T-helper 1 cell treated with Interleukin-12 subunit alpha and Interleukin-12 subunit beta and Interleukin-4 antibody, amounts not matched to agents 30 ng/mL and 1 ng/mL, for 36 hours (primary cell): ENCODE results near the gene ZNF512B. TPM values are rescaled to one million over a fixed set of nuclear protein-coding genes. Genes with fewer than 3 reads are reported as not detected.
"Not testable (repeated sequence)": the region's sequence is repeated elsewhere in the genome, so short reads cannot be mapped to it uniquely, and the experiment has no call there.

Experiments used
- intact Hi-C: fragments of 100-400 bp; cut with micrococcal nuclease; formaldehyde crosslinking; loops from one replicate; pipeline ENCODE4 v1.15.1; 2024
- total RNA-seq: library from RNA; stranded (reverse); gene quantifications from 2 replicates; pipeline ENCODE4 v1.2.3, GENCODE V29; 2022

Gene ZNF512B
- total RNA-seq, 1 donor from 2014 or later: 29.0 TPM

DNA sequence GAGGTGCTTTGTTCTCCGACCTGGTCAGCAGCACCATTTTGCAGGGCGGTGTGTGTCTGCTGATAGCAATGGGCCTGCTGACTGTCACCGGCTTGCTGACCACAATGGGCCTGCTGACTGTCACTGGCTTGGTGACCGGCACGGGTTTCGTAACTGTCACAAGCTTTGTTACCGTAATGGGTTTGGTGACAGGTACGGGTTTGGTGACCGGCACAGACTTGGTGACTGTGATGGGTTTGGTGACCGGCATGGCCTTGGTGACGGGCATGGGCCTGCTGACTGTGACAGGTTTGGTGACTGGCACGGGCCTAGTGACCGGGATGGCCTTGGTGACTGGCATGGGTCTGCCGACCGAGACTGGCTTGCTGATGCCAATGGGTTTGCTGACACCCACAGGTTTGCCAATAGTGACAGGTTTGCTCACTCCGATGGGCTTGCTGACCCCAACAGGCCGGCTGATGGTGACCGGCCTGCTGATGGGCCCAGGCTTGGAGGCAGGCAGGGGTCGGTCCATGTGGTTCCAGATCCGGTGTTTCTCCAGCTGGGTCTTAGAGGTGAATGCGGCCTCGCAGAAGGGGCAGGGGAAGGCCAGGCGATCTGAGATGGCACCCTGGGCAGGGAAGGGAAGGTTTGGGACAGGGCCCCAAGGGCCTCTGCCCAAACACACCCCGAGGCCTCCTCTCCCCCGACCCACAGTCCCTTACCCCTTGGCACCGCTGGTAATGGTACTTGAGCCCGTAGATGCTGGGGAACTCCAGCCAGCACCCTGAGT is 3.4 kb downstream of the ZNF512B start:
- intact Hi-C loops: no loop called here

DNA sequence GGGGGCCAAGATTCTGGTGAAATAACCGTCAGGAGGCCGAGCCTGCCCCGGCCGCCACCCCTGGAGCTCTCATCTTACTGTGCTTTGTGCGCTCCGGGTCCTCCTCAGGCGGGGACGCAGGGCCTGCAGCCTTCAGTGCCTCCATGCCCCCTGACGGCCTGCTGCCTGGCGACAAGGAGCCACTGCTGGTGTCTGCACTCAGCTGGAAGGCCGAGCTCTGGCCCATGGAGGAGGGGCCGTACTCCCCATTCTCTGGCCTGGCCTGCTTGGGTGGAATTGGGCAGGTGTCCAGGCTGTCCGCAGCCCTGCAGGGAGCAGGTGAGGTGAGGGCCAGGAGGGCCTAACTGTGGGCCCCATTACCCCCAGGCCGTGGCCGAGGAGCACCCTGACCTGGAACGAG is 5.3 kb downstream of the ZNF512B start:
- intact Hi-C loops: no loop called here

GRCh38 chr20:63963784-63964301 is 5.9 kb downstream of the ZNF512B start:
- intact Hi-C loops: no loop called here

DNA sequence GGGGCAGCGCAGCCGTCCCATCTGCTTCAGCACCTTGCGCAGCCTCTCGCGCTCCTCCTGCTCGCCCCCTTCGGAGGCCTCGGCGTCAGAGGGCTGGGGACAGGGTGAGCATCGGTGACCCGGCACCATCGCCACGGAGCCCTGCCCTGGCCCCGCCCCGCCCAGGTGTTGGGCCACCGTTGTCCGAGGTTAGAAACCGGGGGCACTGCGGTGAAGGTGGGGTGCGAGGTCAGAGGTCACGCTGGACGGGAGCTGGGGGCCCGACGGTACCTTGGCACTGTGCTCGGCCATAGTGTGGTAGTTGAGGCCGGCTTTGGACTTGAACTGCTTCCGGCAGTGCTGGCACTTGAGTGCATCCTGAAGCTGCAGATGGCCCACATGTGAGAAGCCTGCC is 6.4 kb downstream of the ZNF512B start:
- intact Hi-C loops: no loop called here

- intact Hi-C loops: no loop called here
These were observed 7.0 kb downstream of the ZNF512B start for GRCh38 chr20:63962426-63963347.

DNA sequence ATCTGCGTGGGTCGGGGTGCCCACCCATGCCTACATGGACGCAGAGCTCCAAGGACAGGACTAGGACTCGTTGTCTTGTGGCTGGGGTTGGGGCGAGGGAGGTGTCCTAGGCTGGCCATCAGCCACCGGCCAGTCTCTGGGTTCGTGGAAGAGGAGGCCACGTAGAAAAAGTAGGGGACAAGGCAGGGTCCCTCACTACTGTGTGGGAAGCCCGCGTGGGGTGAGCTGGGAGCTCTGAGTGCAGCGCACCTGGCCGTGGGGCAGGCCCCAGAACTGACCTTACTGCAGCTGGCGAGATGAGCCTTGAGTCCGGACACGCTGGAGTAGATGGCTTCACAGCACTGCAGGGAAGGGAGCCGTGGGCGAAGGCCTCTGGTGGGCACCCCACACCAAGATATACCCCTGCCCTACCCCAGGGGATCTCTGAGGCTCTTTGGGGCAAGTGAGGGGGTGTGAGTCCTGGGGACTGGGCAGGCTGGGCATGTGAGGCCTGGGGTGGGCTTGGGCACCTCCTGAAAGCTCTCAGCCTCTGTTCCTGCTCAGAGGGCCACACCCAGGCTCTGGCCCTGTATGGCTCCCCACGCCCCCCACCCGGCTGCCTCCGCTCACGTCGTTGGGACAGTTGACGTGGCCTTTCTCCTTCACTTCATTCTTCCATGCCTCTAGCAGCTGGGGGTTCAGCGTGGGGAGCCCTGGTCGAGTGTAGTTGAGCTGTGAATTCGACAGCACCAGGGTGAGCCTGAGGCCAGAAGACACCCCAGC is 7.9 kb downstream of the ZNF512B start:
- intact Hi-C loops: no loop called here

DNA sequence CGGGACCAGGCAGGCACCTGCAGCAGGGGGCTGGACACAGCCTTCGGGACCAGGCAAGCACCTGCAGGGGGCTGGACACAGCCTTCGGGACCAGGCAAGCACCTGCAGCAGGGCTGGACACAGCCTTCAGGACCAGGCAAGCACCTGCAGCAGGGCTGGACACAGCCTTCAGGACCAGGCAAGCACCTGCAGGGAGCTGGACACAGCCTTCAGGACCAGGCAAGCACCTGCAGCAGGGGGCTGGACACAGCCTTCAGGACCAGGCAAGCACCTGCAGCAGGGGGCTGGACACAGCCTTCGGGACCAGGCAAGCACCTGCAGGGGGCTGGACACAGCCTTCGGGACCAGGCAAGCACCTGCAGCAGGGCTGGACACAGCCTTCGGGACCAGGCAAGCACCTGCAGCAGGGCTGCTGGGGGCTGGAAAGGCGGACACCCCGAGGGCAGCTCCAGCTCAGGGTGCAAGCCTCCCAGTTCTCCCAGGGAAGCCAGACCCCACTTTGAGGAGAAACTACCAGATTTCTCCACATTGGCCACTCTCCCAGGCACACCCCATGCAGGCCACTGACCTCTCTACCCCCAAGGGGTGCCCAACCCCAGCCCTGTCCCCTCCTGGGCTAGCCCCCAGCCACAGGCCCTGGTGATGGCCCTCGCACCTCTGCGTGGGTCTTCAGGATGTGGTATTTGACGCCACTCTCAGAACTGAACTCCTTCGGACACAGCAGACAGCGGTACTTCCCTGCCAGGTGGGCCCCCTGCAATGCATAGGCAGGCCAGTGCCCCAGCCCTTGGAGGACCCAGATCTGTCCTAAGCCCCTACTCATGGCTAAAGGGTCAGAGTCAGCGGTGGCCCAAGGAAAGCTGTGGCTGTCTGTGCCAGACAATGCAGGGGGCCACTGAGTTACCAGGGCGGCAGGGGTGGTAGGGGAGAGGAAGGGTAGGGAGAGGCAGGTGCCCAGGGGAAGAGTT is 8.8 kb downstream of the ZNF512B start:
- intact Hi-C loops: not testable (repeated sequence)

DNA sequence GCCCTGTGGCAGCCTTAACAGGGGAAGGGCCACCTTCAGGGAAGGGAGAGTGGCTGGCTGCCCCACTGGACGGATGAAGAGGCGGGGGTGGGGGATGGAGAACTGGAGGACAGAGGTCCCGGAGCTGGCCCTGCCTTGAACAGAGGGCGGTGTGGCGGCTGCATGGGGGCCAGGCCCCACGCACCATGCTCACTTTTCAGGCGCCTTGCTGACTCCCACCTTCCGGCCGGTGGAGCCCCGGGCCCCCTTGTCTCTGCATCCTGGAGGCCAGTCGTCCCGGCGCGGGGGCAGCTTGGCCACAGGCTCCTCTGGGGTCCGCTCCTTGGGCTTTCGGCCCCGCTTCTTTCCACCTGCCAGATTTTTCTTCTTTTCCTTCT is 10.0 kb downstream of the ZNF512B start:
- intact Hi-C loops: loop anchor here (5.0 kb wide), 1 partner anchor 227 kb away; no protein-coding TSS in a partner anchor

DNA sequence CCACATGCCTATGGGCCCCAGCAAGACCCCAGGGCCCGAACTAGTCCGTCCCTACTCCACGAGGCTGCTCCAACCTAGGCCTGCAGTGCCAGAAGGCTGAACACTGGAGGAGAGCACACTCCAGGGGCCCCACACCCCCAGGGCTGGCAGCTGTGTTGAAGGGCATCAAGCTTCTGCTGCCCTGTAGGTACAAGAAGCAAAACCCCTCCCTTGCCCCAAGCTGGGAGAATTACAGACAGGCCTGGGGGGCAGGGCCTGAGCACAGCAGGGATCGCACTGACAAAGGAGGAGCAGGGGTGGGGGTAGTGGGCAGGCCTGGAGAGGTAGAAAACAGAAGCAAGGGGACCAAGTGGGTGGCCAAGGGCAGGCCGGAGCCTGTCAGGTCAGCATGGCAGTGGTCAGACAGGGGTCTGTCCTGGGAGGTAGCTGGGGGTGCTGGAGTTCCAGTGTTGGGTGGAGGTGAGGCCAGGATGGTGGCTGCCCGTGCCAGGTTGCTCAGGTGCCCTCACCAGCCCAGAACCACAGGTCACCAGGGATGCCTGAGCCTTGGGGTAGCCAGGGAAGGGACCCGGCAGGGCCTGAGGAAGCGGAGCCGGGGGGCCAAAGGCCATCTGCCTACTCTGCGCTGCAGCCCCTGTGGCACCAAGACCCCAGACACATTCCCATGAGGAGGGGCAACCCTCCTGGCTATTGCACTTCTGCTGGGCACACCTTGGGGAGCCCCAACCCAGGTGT is 10.6 kb downstream of the ZNF512B start:
- intact Hi-C loops: loop anchor here (5.0 kb wide), 1 partner anchor 227 kb away; no protein-coding TSS in a partner anchor

- intact Hi-C loops: loop anchor here (5.0 kb wide), 1 partner anchor 226 kb away; no protein-coding TSS in a partner anchor
These were observed 11.3 kb downstream of the ZNF512B start for GRCh38 chr20:63958471-63958870.

GRCh38 chr20:63957690-63958441 is 11.9 kb downstream of the ZNF512B start:
- intact Hi-C loops: loop anchor here (1.0 to 5.0 kb wide), 4 partner anchors 11 to 437 kb away; partner anchors contain the start of genes GMEB2, PPDPF and ZNF512B

- intact Hi-C loops: loop anchor here (1.0 to 5.0 kb wide), 4 partner anchors 12 to 436 kb away; partner anchors contain the start of genes GMEB2, PPDPF and ZNF512B
These were observed 12.6 kb downstream of the ZNF512B start for GRCh38 chr20:63957004-63957689.

DNA sequence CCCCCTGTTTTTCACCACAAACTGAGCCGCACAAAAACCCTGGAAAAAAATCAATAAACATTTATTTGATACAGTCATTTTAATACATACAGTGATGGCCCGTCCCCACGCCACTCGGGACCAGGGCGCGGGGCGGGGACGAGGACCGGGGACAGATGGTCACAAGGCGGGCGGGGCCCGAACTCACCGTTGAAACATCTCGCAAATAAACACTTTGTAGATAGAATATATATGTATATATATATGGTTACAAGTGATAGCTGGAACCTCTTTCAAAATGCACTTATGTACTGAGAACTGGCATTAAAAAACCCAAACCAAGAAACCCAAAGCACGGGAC is 13.1 kb downstream of the ZNF512B start:
- intact Hi-C loops: loop anchor here (1.0 to 5.0 kb wide), 12 partner anchors 13 to 436 kb away; partner anchors contain the start of genes ARFRP1, GMEB2, PPDPF and PRPF6

- intact Hi-C loops: loop anchor here (1.0 to 5.0 kb wide), 13 partner anchors 25 to 435 kb away; partner anchors contain the start of genes ARFRP1, GMEB2, PPDPF and PRPF6
These were observed 13.7 kb downstream of the ZNF512B start, which contains the start of gene UCKL1 for GRCh38 chr20:63955827-63956663. Gene UCKL1 (minus strand): TSS chr20:63956416. CDS start chr20:63956372, 44 bp downstream.

GRCh38 chr20:63955281-63955826 is 14.4 kb downstream of the ZNF512B start:
- intact Hi-C loops: loop anchor here (1.0 to 5.0 kb wide), 3 partner anchors 46 to 417 kb away; no protein-coding TSS in a partner anchor

DNA sequence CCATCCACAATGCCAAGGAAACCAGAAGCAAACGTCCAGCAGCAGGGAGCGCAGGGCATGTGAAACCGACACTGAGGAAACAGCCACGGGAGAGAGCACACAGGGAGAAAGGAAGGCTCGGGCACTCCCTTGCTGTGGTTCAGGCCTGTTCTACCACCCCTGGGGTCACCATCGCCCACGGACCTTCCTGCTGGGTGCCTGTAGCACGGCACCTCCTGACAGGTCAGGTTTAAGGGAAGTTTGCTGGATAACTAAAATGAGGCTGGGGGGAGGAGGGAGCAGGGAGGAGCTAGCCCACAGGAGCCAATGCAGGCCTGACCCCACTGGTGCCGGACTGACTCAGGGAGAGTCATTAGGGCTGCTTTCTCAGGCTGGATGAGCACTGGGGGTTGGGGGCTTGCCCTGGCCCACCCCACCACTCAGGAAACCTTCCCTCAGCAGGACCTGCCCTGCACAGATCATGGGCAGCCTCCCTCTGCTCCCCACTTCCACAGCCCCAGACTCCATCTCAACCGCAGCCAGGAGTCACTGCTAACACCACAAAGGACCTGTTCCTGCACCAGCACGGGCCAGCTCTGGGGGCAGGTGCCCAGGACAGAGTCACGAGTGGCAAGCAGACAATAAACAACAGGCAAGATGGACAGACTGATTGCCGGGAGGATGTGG is 15.8 kb downstream of the ZNF512B start:
- intact Hi-C loops: no loop called here
